Loucy (cell line): ENCODE measurements around the gene RBP4.

Source experiments
- EZH2phosphoT487 ChIP-seq: fragments of 200-600 bp; IDR thresholded peaks from 2 replicates; pipeline ENCODE4 v1.6.1; 2018; ENCODE audit warnings: antibody characterized with exemption, mild to moderate bottlenecking, moderate library complexity, borderline replicate concordance
- TF ChIP-seq, protein P1 (sequence below): fragments of 200-600 bp; sonication (generic); conservative IDR thresholded peaks from 2 replicates; pipeline ENCODE4 v1.5.1; 2014; ENCODE audit warnings: mild to moderate bottlenecking, antibody characterized with exemption, low read length

DNA sequence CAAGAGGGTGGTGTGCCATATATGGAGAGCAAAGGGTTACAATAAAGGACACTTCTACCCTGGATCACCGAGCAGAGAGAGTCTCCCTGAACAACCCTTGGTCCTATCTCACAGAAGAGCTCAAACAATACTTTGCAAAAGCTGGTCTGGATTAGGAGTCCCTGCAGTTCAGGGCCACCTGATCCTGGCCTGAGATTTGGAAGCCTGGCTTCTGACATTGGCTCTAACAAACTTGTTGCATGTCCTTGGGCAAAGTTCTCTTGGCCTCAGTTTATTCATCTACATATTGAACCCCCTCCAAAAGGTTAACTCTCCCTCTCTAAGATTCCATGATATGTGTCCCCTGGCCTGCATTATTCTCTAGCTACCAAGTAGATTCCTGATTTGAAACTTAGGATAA is 1.7 kb downstream of the RBP4 start:
- TF ChIP-seq, protein P1, sequence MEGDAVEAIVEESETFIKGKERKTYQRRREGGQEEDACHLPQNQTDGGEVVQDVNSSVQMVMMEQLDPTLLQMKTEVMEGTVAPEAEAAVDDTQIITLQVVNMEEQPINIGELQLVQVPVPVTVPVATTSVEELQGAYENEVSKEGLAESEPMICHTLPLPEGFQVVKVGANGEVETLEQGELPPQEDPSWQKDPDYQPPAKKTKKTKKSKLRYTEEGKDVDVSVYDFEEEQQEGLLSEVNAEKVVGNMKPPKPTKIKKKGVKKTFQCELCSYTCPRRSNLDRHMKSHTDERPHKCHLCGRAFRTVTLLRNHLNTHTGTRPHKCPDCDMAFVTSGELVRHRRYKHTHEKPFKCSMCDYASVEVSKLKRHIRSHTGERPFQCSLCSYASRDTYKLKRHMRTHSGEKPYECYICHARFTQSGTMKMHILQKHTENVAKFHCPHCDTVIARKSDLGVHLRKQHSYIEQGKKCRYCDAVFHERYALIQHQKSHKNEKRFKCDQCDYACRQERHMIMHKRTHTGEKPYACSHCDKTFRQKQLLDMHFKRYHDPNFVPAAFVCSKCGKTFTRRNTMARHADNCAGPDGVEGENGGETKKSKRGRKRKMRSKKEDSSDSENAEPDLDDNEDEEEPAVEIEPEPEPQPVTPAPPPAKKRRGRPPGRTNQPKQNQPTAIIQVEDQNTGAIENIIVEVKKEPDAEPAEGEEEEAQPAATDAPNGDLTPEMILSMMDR: no peak
- TF ChIP-seq EZH2phosphoT487: no peak
